A549 (cell line): ENCODE results near the gene REN. TPM values are rescaled to one million over a fixed set of nuclear protein-coding genes. Genes with fewer than 3 reads are reported as not detected.
A peak's percentile ranks its signal among the peaks of the same experiment; 100 is the strongest.

Source experiments
- ATAC-seq, 2 experiments: fragments of 200-7000 bp in 1 of 2; fragments of >200 bp in 1 of 2; cut with Nextera tagmentation in 1 of 2; cut with Tn5 transposase in 1 of 2; 3 replicates each; pipeline versions ENCODE4 v1.8.0 to v1.9.1; 2018 to 2020; ENCODE audit warnings: mild to moderate bottlenecking in 1 of 2, moderate library complexity in 1 of 2
- CTCF ChIA-PET: fragments of 300-600 bp; sonication (Branson Sonifier 250); formaldehyde crosslinking; extraction: SDS; loops from one replicate; lab custom pipeline; 2021; ENCODE audit warnings: antibody characterized with exemption, inconsistent platforms; lab: Yijun Ruan, JAX
- POLR2A ChIA-PET: fragments of 350-600 bp; formaldehyde crosslinking; extraction: SDS; loops from one replicate; lab custom pipeline; 2021; ENCODE audit warnings: antibody characterized with exemption, inconsistent platforms; lab: Yijun Ruan, JAX
- DNase-seq, 2 experiments: peaks; one replicate each; pipeline versions ENCODE4 v3.0.0 to v3.0.0-alpha.2; 2011 to 2016; ENCODE audit warnings: low read depth in 1 of 2, low spot score in 1 of 2
- FAIRE-seq: peaks from 2 replicates; lab custom pipeline; 2011; peaks lifted over from hg19 to GRCh38; lab: Jason Lieb, UNC
- H3K27ac ChIP-seq, 2 experiments: fragments of >200 bp; sonication (Bioruptor Twin); formaldehyde crosslinking; 3 replicates each; pipeline ENCODE4 v1.5.1; 2016 to 2017
- H3K4me1 ChIP-seq: fragments of >200 bp; sonication (Bioruptor Twin); formaldehyde crosslinking; 3 replicates; pipeline ENCODE4 v1.6.1; 2016
- H3K4me2 ChIP-seq: fragments of >200 bp; sonication (Bioruptor Twin); formaldehyde crosslinking; 3 replicates; pipeline ENCODE4 v1.6.1; 2016
- H3K4me3 ChIP-seq: fragments of >200 bp; sonication (Bioruptor Twin); formaldehyde crosslinking; 3 replicates; pipeline ENCODE4 v1.5.1; 2016
- H3K9me3 ChIP-seq: fragments of >200 bp; sonication (Bioruptor Twin); formaldehyde crosslinking; 3 replicates; pipeline ENCODE4 v1.6.1; 2016
- CBX2 ChIP-seq: fragments of 200-600 bp; sonication (generic); IDR thresholded peaks from 2 replicates; pipeline ENCODE4 v1.6.1; 2016; ENCODE audit warnings: low read depth, mild to moderate bottlenecking, borderline replicate concordance
- CBX8 ChIP-seq: fragments of 200-600 bp; sonication (generic); IDR thresholded peaks from 2 replicates; pipeline ENCODE4 v1.6.1; 2016
- CEBPB ChIP-seq, 2 experiments: fragments of >200 bp in 1 of 2; sonication (Bioruptor Twin) in 1 of 2; formaldehyde crosslinking in 1 of 2; IDR thresholded peaks; 2 replicates each; pipeline ENCODE4 v1.6.1; 2012 to 2016
- CHD2 ChIP-seq: fragments of 150-350 bp; IDR thresholded peaks from 2 replicates; pipeline ENCODE4 v1.6.1; 2014; ENCODE audit warnings: low read length; ENCODE audit not compliant: partially characterized antibody
- EHMT2 ChIP-seq: fragments of 200-600 bp; sonication (generic); IDR thresholded peaks from 2 replicates; pipeline ENCODE4 v1.6.1; 2016; ENCODE audit warnings: antibody characterized with exemption, low read depth, mild to moderate bottlenecking, moderate library complexity
- FOSB ChIP-seq: fragments of 250-450 bp; sonication (Bioruptor Pico); IDR thresholded peaks from 2 replicates; pipeline ENCODE4 v1.5.0; 2020; ENCODE audit warnings: mild to moderate bottlenecking, moderate library complexity
- FOXS1 ChIP-seq: fragments of 250-450 bp; sonication (Bioruptor Pico); IDR thresholded peaks from 2 replicates; pipeline ENCODE4 v1.5.0; 2020; ENCODE audit warnings: mild to moderate bottlenecking, moderate library complexity
- GATA3 ChIP-seq: IDR thresholded peaks from 2 replicates; pipeline ENCODE4 v1.6.1; 2012; ENCODE audit warnings: borderline replicate concordance
- HEYL ChIP-seq: fragments of 250-450 bp; sonication (Bioruptor Pico); IDR thresholded peaks from 2 replicates; pipeline ENCODE4 v1.8.0; 2021; ENCODE audit warnings: mild to moderate bottlenecking, moderate library complexity
- HOXA7 ChIP-seq: fragments of 250-450 bp; sonication (Bioruptor Pico); IDR thresholded peaks from 2 replicates; pipeline ENCODE4 v1.5.0; 2020; ENCODE audit warnings: mild to moderate bottlenecking, moderate library complexity
- HOXB13 ChIP-seq: fragments of 250-450 bp; sonication (Bioruptor Pico); IDR thresholded peaks from 2 replicates; pipeline ENCODE4 v1.5.0; 2020; ENCODE audit warnings: low read depth, mild to moderate bottlenecking, moderate library complexity
- HOXB5 ChIP-seq: fragments of 250-450 bp; sonication (Bioruptor Pico); IDR thresholded peaks from 2 replicates; pipeline ENCODE4 v1.5.0; 2020; ENCODE audit warnings: mild to moderate bottlenecking, moderate library complexity
- JUN ChIP-seq, 2 experiments: fragments of >200 bp; sonication (Bioruptor Twin); formaldehyde crosslinking; IDR thresholded peaks; 2 replicates in 1 of 2; 3 replicates in 1 of 2; pipeline ENCODE4 v1.6.1; 2016 to 2017
- KDM1A ChIP-seq: fragments of 200-600 bp; sonication (generic); IDR thresholded peaks from 2 replicates; pipeline ENCODE4 v1.6.1; 2016; ENCODE audit warnings: low read depth, mild to moderate bottlenecking
- MAFK ChIP-seq: fragments of 450-650 bp; IDR thresholded peaks from 2 replicates; pipeline ENCODE4 v1.6.1; 2014; ENCODE audit not compliant: partially characterized antibody
- MAZ ChIP-seq: fragments of 150-350 bp; IDR thresholded peaks from 2 replicates; pipeline ENCODE4 v1.6.1; 2014; ENCODE audit warnings: antibody characterized with exemption, low read depth, low read length, borderline replicate concordance
- NFE2L2 ChIP-seq: fragments of 150-350 bp; conservative IDR thresholded peaks from 2 replicates; pipeline ENCODE4 v1.6.1; 2014; ENCODE audit warnings: low read length
- NPAS2 ChIP-seq: fragments of 250-450 bp; sonication (Bioruptor Pico); IDR thresholded peaks from 2 replicates; pipeline ENCODE4 v1.8.0; 2022; ENCODE audit warnings: mild to moderate bottlenecking, moderate library complexity, borderline replicate concordance
- PHF8 ChIP-seq: fragments of 200-600 bp; sonication (generic); IDR thresholded peaks from 2 replicates; pipeline ENCODE4 v1.6.1; 2016; ENCODE audit warnings: low read depth, mild to moderate bottlenecking, antibody characterized with exemption, moderate library complexity, borderline replicate concordance
- POLR2A ChIP-seq: IDR thresholded peaks from 2 replicates; pipeline ENCODE4 v1.6.1; 2012; ENCODE audit warnings: mild to moderate bottlenecking, low read length
- RAD21 ChIP-seq, 2 experiments: fragments of >200 bp in 1 of 2; sonication (Bioruptor Twin) in 1 of 2; formaldehyde crosslinking in 1 of 2; IDR thresholded peaks in 1 of 2; conservative IDR thresholded peaks in 1 of 2; 2 replicates in 1 of 2; 3 replicates in 1 of 2; pipeline ENCODE4 v1.6.1; 2012 to 2018; ENCODE audit warnings: inconsistent platforms in 1 of 2
- SMC3 ChIP-seq: fragments of >200 bp; sonication (Bioruptor Twin); formaldehyde crosslinking; IDR thresholded peaks from 3 replicates; pipeline ENCODE4 v1.6.1; 2018; ENCODE audit warnings: inconsistent platforms
- TFCP2L1 ChIP-seq: fragments of 250-450 bp; sonication (Bioruptor Pico); IDR thresholded peaks from 2 replicates; pipeline ENCODE4 v1.5.0; 2021; ENCODE audit warnings: mild to moderate bottlenecking
- TP53 ChIP-seq: fragments of 250-450 bp; sonication (Bioruptor Pico); IDR thresholded peaks from 2 replicates; pipeline ENCODE4 v1.5.0; 2021; ENCODE audit warnings: mild to moderate bottlenecking, moderate library complexity
- ZC3H11A ChIP-seq: fragments of 450-650 bp; IDR thresholded peaks from 2 replicates; pipeline ENCODE4 v1.6.1; 2014; ENCODE audit warnings: antibody characterized with exemption, mild to moderate bottlenecking
- ZFP36 ChIP-seq: fragments of 450-650 bp; IDR thresholded peaks from 2 replicates; pipeline ENCODE4 v1.6.1; 2014; ENCODE audit warnings: borderline replicate concordance; ENCODE audit not compliant: partially characterized antibody
- ZNF302 ChIP-seq: fragments of 250-450 bp; sonication (Bioruptor Pico); IDR thresholded peaks from 2 replicates; pipeline ENCODE4 v1.9.0; 2021; ENCODE audit warnings: inconsistent platforms, mild to moderate bottlenecking, moderate library complexity
- ZSCAN20 ChIP-seq: fragments of 250-450 bp; sonication (Bioruptor Pico); IDR thresholded peaks from 2 replicates; pipeline ENCODE4 v1.8.0; 2022; ENCODE audit warnings: mild to moderate bottlenecking, moderate library complexity
- WGBS: methylation state at CpG from one replicate; pipeline ENCODE4 v1.1.6; 2017; ENCODE audit errors: missing lambda C conversion rate; 5-methylcytosine and 5-hydroxymethylcytosine counted together
- polyA plus RNA-seq, 4 experiments: library from polyadenylated mRNA; depleted of rRNA in 3 of 4; stranded (reverse); fragments of >200 nt; fragmentation: RNase III in 1 of 4; extraction: RNeasy Plus Mini Kit Qiagen cat#74134 plus additional on column Dnase treatment in 1 of 4; gene quantifications; 2 replicates in 3 of 4; 3 replicates in 1 of 4; pipeline ENCODE4 v1.2.3, GENCODE V29; 2011 to 2017
- TF ChIP-seq, protein P1 (sequence below): fragments of >200 bp; sonication (Bioruptor Twin); formaldehyde crosslinking; IDR thresholded peaks from 3 replicates; pipeline ENCODE4 v1.6.1; 2016
- TF ChIP-seq, protein P2 (sequence below): fragments of 250-450 bp; sonication (Bioruptor Pico); IDR thresholded peaks from 2 replicates; pipeline ENCODE4 v1.5.0; 2021; ENCODE audit warnings: mild to moderate bottlenecking, moderate library complexity, borderline replicate concordance
- TF ChIP-seq, protein P3 (sequence below): IDR thresholded peaks from 2 replicates; pipeline ENCODE4 v1.6.1; 2012; ENCODE audit warnings: low read depth, borderline replicate concordance
- TF ChIP-seq, protein P4 (sequence below): fragments of >200 bp; sonication (Bioruptor Twin); formaldehyde crosslinking; IDR thresholded peaks from 2 replicates; pipeline ENCODE4 v1.6.1; 2016
- TF ChIP-seq, protein P5 (sequence below): fragments of 200-600 bp; sonication (generic); IDR thresholded peaks from 2 replicates; pipeline ENCODE4 v1.6.1; 2016; ENCODE audit warnings: antibody characterized with exemption, mild to moderate bottlenecking, moderate library complexity
- TF ChIP-seq, protein P6 (sequence below): fragments of 250-450 bp; sonication (Bioruptor Pico); IDR thresholded peaks from 2 replicates; pipeline ENCODE4 v1.5.0; 2020; ENCODE audit warnings: low read depth, mild to moderate bottlenecking, moderate library complexity

The REN gene
- polyA plus RNA-seq, 2 of the 4 experiments (the other 2 are of a cell fraction): not detected

DNA sequence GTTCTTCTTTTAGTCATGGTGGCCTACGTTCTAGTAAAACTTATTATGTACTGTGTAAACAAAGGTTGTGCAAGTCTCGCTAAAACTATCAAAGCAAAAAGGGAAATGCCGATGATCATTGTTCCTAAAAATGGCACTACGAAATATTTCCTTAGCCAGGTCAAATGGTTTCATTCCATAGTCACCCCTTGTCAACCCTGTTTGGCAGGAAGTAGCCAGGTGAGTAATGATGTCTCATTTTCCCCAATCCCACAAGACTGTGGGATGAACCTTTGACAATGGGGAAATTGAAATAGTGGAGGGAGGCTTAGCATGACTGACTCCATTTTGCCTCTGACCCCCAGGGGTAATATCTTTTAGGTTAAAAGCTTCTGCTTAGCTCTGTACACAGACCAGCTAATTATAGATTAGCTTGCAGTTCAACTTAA lies 5.6 kb upstream of the REN start:
- POLR2A ChIA-PET: no interaction called here
- CTCF ChIA-PET: interaction anchor here (0.7 to 16.3 kb wide), 6 partner anchors 10 to 226 kb away, joined by 3 to 314 read pairs (median 20); no protein-coding TSS in a partner anchor
- H3K4me1 ChIP-seq: peaks cover 5% of the 10 kb centered on the region; the same call in 2 of the 3 replicates
- DNase-seq (peak; percentile 31 to 49), FAIRE-seq (no peak), ATAC-seq (peak in 1 of 2 experiments; percentile 49; a peak in 3 of 6 replicates)
- no peak overlapping the region; a peak in 1 of 6 replicates for H3K27ac ChIP-seq
- H3K4me2 ChIP-seq: no peak overlapping the region
- 6% methylated on average over 4 of the region's 4 CpGs for WGBS
- peaks cover 20% of the 10 kb centered on the region for H3K9me3 ChIP-seq
- no peak overlapping the region for H3K4me3 ChIP-seq
- TF ChIP-seq ZNF302 (CRISPR knock-in tag) (peak; percentile 83), POLR2A (no peak), NPAS2 (CRISPR knock-in tag) (no peak), HOXB13 (CRISPR knock-in tag) (peak; percentile 95; the same call in 1 of the 2 replicates), RAD21 (conservative IDR thresholded peaks at IDR 0.05 in 1 of 2, IDR thresholded peaks at IDR 0.05 in 1 of 2) (no peak), PHF8 (no peak), MAFK (no peak), ZC3H11A (no peak), HOXA7 (CRISPR knock-in tag) (peak; percentile 68; the same call in 1 of the 2 replicates), CEBPB (IDR thresholded peaks at IDR 0.05) (peak; percentile 66 to 79), EHMT2 (no peak), KDM1A (no peak), MAZ (no peak), ZSCAN20 (CRISPR knock-in tag) (0 out of 2 replicates have a peak, but pooled peaks have one; percentile 42), GATA3 (no peak; the same call in 1 of the 2 replicates), FOXS1 (CRISPR knock-in tag) (peak; percentile 96; the same call in 1 of the 2 replicates), CHD2 (no peak), HOXB5 (CRISPR knock-in tag) (peak; percentile 89), NFE2L2 (no peak), HEYL (no peak), CBX8 (no peak), ZFP36 (no peak), CBX2 (no peak), FOSB (peak; percentile 62; the same call in 1 of the 2 replicates), SMC3 (no peak), TP53 (CRISPR knock-in tag) (peak; percentile 49; the same call in 1 of the 2 replicates), TFCP2L1 (0 out of 2 replicates have a peak, but pooled peaks have one; percentile 15), JUN (IDR thresholded peaks at IDR 0.05) (peak in 1 of 2 experiments; percentile 36; a peak in 1 of 5 replicates)
- TF ChIP-seq, protein P1, sequence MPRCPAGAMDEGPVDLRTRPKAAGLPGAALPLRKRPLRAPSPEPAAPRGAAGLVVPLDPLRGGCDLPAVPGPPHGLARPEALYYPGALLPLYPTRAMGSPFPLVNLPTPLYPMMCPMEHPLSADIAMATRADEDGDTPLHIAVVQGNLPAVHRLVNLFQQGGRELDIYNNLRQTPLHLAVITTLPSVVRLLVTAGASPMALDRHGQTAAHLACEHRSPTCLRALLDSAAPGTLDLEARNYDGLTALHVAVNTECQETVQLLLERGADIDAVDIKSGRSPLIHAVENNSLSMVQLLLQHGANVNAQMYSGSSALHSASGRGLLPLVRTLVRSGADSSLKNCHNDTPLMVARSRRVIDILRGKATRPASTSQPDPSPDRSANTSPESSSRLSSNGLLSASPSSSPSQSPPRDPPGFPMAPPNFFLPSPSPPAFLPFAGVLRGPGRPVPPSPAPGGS: no peak
- TF ChIP-seq, protein P2, sequence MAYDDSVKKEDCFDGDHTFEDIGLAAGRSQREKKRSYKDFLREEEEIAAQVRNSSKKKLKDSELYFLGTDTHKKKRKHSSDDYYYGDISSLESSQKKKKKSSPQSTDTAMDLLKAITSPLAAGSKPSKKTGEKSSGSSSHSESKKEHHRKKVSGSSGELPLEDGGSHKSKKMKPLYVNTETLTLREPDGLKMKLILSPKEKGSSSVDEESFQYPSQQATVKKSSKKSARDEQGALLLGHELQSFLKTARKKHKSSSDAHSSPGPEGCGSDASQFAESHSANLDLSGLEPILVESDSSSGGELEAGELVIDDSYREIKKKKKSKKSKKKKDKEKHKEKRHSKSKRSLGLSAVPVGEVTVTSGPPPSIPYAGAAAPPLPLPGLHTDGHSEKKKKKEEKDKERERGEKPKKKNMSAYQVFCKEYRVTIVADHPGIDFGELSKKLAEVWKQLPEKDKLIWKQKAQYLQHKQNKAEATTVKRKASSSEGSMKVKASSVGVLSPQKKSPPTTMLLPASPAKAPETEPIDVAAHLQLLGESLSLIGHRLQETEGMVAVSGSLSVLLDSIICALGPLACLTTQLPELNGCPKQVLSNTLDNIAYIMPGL: no peak
- TF ChIP-seq, protein P3, sequence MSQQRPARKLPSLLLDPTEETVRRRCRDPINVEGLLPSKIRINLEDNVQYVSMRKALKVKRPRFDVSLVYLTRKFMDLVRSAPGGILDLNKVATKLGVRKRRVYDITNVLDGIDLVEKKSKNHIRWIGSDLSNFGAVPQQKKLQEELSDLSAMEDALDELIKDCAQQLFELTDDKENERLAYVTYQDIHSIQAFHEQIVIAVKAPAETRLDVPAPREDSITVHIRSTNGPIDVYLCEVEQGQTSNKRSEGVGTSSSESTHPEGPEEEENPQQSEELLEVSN: no peak
- TF ChIP-seq, protein P4, sequence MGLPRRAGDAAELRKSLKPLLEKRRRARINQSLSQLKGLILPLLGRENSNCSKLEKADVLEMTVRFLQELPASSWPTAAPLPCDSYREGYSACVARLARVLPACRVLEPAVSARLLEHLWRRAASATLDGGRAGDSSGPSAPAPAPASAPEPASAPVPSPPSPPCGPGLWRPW: no peak; the same call in 1 of the 2 replicates
- TF ChIP-seq, protein P5, sequence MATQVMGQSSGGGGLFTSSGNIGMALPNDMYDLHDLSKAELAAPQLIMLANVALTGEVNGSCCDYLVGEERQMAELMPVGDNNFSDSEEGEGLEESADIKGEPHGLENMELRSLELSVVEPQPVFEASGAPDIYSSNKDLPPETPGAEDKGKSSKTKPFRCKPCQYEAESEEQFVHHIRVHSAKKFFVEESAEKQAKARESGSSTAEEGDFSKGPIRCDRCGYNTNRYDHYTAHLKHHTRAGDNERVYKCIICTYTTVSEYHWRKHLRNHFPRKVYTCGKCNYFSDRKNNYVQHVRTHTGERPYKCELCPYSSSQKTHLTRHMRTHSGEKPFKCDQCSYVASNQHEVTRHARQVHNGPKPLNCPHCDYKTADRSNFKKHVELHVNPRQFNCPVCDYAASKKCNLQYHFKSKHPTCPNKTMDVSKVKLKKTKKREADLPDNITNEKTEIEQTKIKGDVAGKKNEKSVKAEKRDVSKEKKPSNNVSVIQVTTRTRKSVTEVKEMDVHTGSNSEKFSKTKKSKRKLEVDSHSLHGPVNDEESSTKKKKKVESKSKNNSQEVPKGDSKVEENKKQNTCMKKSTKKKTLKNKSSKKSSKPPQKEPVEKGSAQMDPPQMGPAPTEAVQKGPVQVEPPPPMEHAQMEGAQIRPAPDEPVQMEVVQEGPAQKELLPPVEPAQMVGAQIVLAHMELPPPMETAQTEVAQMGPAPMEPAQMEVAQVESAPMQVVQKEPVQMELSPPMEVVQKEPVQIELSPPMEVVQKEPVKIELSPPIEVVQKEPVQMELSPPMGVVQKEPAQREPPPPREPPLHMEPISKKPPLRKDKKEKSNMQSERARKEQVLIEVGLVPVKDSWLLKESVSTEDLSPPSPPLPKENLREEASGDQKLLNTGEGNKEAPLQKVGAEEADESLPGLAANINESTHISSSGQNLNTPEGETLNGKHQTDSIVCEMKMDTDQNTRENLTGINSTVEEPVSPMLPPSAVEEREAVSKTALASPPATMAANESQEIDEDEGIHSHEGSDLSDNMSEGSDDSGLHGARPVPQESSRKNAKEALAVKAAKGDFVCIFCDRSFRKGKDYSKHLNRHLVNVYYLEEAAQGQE: no peak
- TF ChIP-seq, protein P6, sequence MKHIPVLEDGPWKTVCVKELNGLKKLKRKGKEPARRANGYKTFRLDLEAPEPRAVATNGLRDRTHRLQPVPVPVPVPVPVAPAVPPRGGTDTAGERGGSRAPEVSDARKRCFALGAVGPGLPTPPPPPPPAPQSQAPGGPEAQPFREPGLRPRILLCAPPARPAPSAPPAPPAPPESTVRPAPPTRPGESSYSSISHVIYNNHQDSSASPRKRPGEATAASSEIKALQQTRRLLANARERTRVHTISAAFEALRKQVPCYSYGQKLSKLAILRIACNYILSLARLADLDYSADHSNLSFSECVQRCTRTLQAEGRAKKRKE (CRISPR knock-in tag): peak; percentile 100
